H1 (cell line): Measurements from ENCODE around the gene PRR5. TPM values are rescaled to one million over a fixed set of nuclear protein-coding genes. Genes with fewer than 3 reads are reported as not detected.

Experiments
- CTCF ChIA-PET: fragments of 300-600 bp; sonication (Branson Sonifier 250); formaldehyde crosslinking; loops from one replicate; lab custom pipeline; 2021; ENCODE audit not compliant: partially characterized antibody; lab: Charles Lee
- POLR2A ChIA-PET: fragments of 300-600 bp; sonication (Branson Sonifier 250); formaldehyde crosslinking; loops from one replicate; lab custom pipeline; 2021; ENCODE audit warnings: inconsistent platforms; ENCODE audit not compliant: partially characterized antibody; lab: Charles Lee
- DNase-seq, 2 experiments: peaks; one replicate each; pipeline versions ENCODE4 v3.0.0 to v3.0.0-alpha.2; 2010 to 2022; ENCODE audit warnings: low spot score in 2 of 2, low read depth in 1 of 2, mixed read lengths in 1 of 2
- FAIRE-seq: peaks from 2 replicates; lab custom pipeline; 2011; peaks lifted over from hg19 to GRCh38; lab: Jason Lieb, UNC
- H2AFZ ChIP-seq: 2 replicates; pipeline ENCODE4 v1.8.1; 2012; ENCODE audit warnings: low read length, inconsistent platforms
- H2AK5ac ChIP-seq: 2 replicates; pipeline ENCODE4 v1.6.1; 2013; ENCODE audit warnings: low read depth, low read length
- H2BK120ac ChIP-seq: replicated peaks from 2 replicates; pipeline ENCODE3; 2013; ENCODE audit warnings: low read depth, low read length, inconsistent platforms
- H2BK12ac ChIP-seq: 2 replicates; pipeline ENCODE4 v1.6.1; 2013; ENCODE audit warnings: low read depth, low read length
- H2BK15ac ChIP-seq: 2 replicates; pipeline ENCODE4 v1.6.1; 2013; ENCODE audit warnings: low read length
- H2BK20ac ChIP-seq: 2 replicates; pipeline ENCODE4 v1.6.1; 2013; ENCODE audit warnings: low read length
- H2BK5ac ChIP-seq: 2 replicates; pipeline ENCODE4 v1.6.1; 2013; ENCODE audit warnings: low read depth, low read length
- H3K14ac ChIP-seq: 2 replicates; pipeline ENCODE4 v1.6.1; 2013; ENCODE audit warnings: inconsistent platforms; ENCODE audit not compliant: insufficient read length
- H3K18ac ChIP-seq: 2 replicates; pipeline ENCODE4 v1.6.1; 2013; ENCODE audit warnings: low read length; ENCODE audit errors: extremely low read depth
- H3K23ac ChIP-seq: 2 replicates; pipeline ENCODE4 v1.6.1; 2013; ENCODE audit warnings: inconsistent platforms; ENCODE audit not compliant: insufficient read length
- H3K23me2 ChIP-seq: 2 replicates; pipeline ENCODE4 v1.6.1; 2013; ENCODE audit warnings: low read depth, low read length
- H3K27ac ChIP-seq: 2 replicates; pipeline ENCODE4 v1.6.1; 2011; ENCODE audit warnings: low read depth, low read length, inconsistent platforms
- H3K27me3 ChIP-seq, 4 experiments: replicated peaks in 1 of 4; 1 replicate in 1 of 4; 2 replicates in 3 of 4; pipeline versions ENCODE4 v1.6.1 to v1.8.1; 2011 to 2013; ENCODE audit warnings: low read length in 3 of 4, mild to moderate bottlenecking in 3 of 4, inconsistent platforms in 2 of 4, mixed read lengths in 2 of 4, moderate library complexity in 1 of 4; ENCODE audit not compliant: control insufficient read depth in 3 of 4, insufficient read depth in 3 of 4; ENCODE audit errors: extremely low read depth in 1 of 4
- H3K36me3 ChIP-seq, 4 experiments: 2 replicates each; pipeline versions ENCODE4 v1.6.1 to v1.8.1; 2011 to 2013; ENCODE audit warnings: mild to moderate bottlenecking in 4 of 4, low read length in 3 of 4, moderate library complexity in 2 of 4, control low read depth in 1 of 4, inconsistent platforms in 1 of 4; ENCODE audit not compliant: insufficient read depth in 4 of 4, control insufficient read depth in 2 of 4
- H3K4ac ChIP-seq: replicated peaks from 2 replicates; pipeline ENCODE3; 2013; ENCODE audit warnings: low read length, low read depth, mixed read lengths, inconsistent platforms; ENCODE audit not compliant: insufficient read length
- H3K4me1 ChIP-seq, 4 experiments: replicated peaks in 1 of 4; 1 replicate in 1 of 4; 2 replicates in 3 of 4; pipeline versions ENCODE4 v1.6.1 to v1.8.1; 2011 to 2013; ENCODE audit warnings: low read length in 3 of 4, inconsistent platforms in 2 of 4, mixed read lengths in 1 of 4; ENCODE audit not compliant: insufficient read depth in 4 of 4, control insufficient read depth in 3 of 4
- H3K4me2 ChIP-seq, 2 experiments: 2 replicates each; pipeline versions ENCODE4 v1.6.1 to v1.8.1; 2011 to 2013; ENCODE audit warnings: low read depth in 2 of 2, low read length in 2 of 2, control low read depth in 1 of 2, inconsistent platforms in 1 of 2, mild to moderate bottlenecking in 1 of 2; ENCODE audit not compliant: insufficient read depth in 1 of 2
- H3K4me3 ChIP-seq, 4 experiments: fragments of 200-600, 300-600 bp in 1 of 4; sonication (generic), shearing (Covaris generic), sonication (Bioruptor Twin) in 1 of 4; 2 replicates each; pipeline versions ENCODE4 v1.5.1 to v1.8.1; 2011 to 2016; ENCODE audit warnings: low read length in 4 of 4, low read depth in 3 of 4, control low read depth in 2 of 4, inconsistent platforms in 2 of 4, mild to moderate bottlenecking in 2 of 4, mixed read lengths in 1 of 4, moderate library complexity in 1 of 4; ENCODE audit not compliant: insufficient read depth in 2 of 4; ENCODE audit errors: extremely low read depth in 1 of 4
- H3K56ac ChIP-seq: replicated peaks from 2 replicates; pipeline ENCODE3; 2013; ENCODE audit warnings: low read depth, mild to moderate bottlenecking, mixed read lengths, low read length, inconsistent platforms; ENCODE audit not compliant: insufficient read length
- H3K79me1 ChIP-seq: 2 replicates; pipeline ENCODE4 v1.6.1; 2013; ENCODE audit warnings: low read depth, low read length, control low read depth
- H3K79me2 ChIP-seq, 2 experiments: 2 replicates each; pipeline versions ENCODE4 v1.6.1 to v1.8.1; 2012 to 2013; ENCODE audit warnings: low read length in 2 of 2, mild to moderate bottlenecking in 2 of 2, inconsistent platforms in 1 of 2; ENCODE audit not compliant: insufficient read depth in 2 of 2, control insufficient read depth in 1 of 2
- H3K9ac ChIP-seq, 4 experiments: replicated peaks in 1 of 4; 1 replicate in 1 of 4; 2 replicates in 3 of 4; pipeline versions ENCODE4 v1.6.1 to v1.8.1; 2011 to 2013; ENCODE audit warnings: low read depth in 3 of 4, low read length in 3 of 4, control low read depth in 2 of 4, mild to moderate bottlenecking in 2 of 4, moderate library complexity in 2 of 4, inconsistent platforms in 1 of 4; ENCODE audit errors: extremely low read depth in 1 of 4
- H3K9me3 ChIP-seq, 2 experiments: 2 replicates each; pipeline versions ENCODE4 v1.6.1 to v1.8.1; 2012 to 2013; ENCODE audit warnings: mild to moderate bottlenecking in 2 of 2, moderate library complexity in 2 of 2, control low read depth in 1 of 2, inconsistent platforms in 1 of 2, low read depth in 1 of 2, low read length in 1 of 2, mixed read lengths in 1 of 2; ENCODE audit not compliant: insufficient read depth in 2 of 2
- H4K20me1 ChIP-seq, 2 experiments: replicated peaks in 1 of 2; 2 replicates each; pipeline versions ENCODE3 to v1.8.1; 2011 to 2013; ENCODE audit warnings: inconsistent platforms in 2 of 2, low read length in 2 of 2, mild to moderate bottlenecking in 1 of 2; ENCODE audit not compliant: insufficient read depth in 2 of 2, control insufficient read depth in 1 of 2
- H4K5ac ChIP-seq: 2 replicates; pipeline ENCODE4 v1.6.1; 2013; ENCODE audit warnings: low read length, low read depth, mixed read lengths, inconsistent platforms; ENCODE audit not compliant: insufficient read length
- H4K8ac ChIP-seq: 2 replicates; pipeline ENCODE4 v1.8.0; 2013; ENCODE audit warnings: mild to moderate bottlenecking, moderate library complexity, low read length, inconsistent platforms; ENCODE audit not compliant: insufficient read depth; ENCODE audit errors: extremely low read depth
- H4K91ac ChIP-seq: replicated peaks from 2 replicates; pipeline ENCODE3; 2013; ENCODE audit warnings: low read length, mixed read lengths, inconsistent platforms; ENCODE audit not compliant: insufficient read length
- EGR1 ChIP-seq: IDR thresholded peaks from 2 replicates; pipeline ENCODE4 v1.6.1; 2011; ENCODE audit warnings: low read depth, low read length, borderline replicate concordance
- SIX5 ChIP-seq: IDR thresholded peaks from 2 replicates; pipeline ENCODE4 v1.6.1; 2011; ENCODE audit warnings: mild to moderate bottlenecking, low read depth, low read length
- TEAD4 ChIP-seq: IDR thresholded peaks from 2 replicates; pipeline ENCODE4 v1.6.1; 2012; ENCODE audit warnings: low read depth, low read length, inconsistent platforms, mixed read lengths
- ZNF274 ChIP-seq: IDR thresholded peaks from 2 replicates; pipeline ENCODE4 v1.7.0; 2012; ENCODE audit warnings: low read length, borderline replicate concordance; ENCODE audit errors: extremely low read depth
- WGBS, 2 experiments: shearing (Covaris generic) in 1 of 2; methylation state at CpG; one replicate each; pipeline versions ENCODE4 v1.1.6 to v1.1.7; 2013 to 2015; ENCODE audit warnings: low lambda C conversion rate in 2 of 2, mixed read lengths in 2 of 2, inconsistent platforms in 1 of 2, low coverage in 1 of 2, missing lambda C conversion rate in 1 of 2; ENCODE audit not compliant: insufficient replicate concordance in 2 of 2, insufficient coverage in 1 of 2, insufficient read length in 1 of 2; ENCODE audit errors: extremely low coverage in 1 of 2, missing lambda C conversion rate in 1 of 2; 5-methylcytosine and 5-hydroxymethylcytosine counted together
- polyA plus RNA-seq, 7 experiments: library from polyadenylated mRNA; depleted of rRNA in 3 of 7; stranded (reverse) in 5 of 7; unstranded in 2 of 7; fragments of >200 nt in 5 of 7; fragments of 200-250 nt in 2 of 7; gene quantifications; 1 replicate in 5 of 7; 2 replicates in 1 of 7; 4 replicates in 1 of 7; pipeline versions ENCODE4 v1.2.1 to v1.2.3, GENCODE V29; 2011 to 2013; ENCODE audit warnings: missing spikeins in 2 of 7, mixed read lengths in 2 of 7
- total RNA-seq: library from RNA; stranded (reverse); fragmentation: NEBNext Ultra II Directional; extraction: Animal tissue kit (Norgen Biotek cat#: 25700); gene quantifications from 2 replicates; pipeline ENCODE4 v1.2.1, GENCODE V29; 2021

Gene PRR5
- total and polyA plus RNA-seq, 2 of the 8 experiments (the other 6 are each of a cell fraction or from before 2014, with no cell fraction given) = 16.5 to 25.7 TPM

DNA sequence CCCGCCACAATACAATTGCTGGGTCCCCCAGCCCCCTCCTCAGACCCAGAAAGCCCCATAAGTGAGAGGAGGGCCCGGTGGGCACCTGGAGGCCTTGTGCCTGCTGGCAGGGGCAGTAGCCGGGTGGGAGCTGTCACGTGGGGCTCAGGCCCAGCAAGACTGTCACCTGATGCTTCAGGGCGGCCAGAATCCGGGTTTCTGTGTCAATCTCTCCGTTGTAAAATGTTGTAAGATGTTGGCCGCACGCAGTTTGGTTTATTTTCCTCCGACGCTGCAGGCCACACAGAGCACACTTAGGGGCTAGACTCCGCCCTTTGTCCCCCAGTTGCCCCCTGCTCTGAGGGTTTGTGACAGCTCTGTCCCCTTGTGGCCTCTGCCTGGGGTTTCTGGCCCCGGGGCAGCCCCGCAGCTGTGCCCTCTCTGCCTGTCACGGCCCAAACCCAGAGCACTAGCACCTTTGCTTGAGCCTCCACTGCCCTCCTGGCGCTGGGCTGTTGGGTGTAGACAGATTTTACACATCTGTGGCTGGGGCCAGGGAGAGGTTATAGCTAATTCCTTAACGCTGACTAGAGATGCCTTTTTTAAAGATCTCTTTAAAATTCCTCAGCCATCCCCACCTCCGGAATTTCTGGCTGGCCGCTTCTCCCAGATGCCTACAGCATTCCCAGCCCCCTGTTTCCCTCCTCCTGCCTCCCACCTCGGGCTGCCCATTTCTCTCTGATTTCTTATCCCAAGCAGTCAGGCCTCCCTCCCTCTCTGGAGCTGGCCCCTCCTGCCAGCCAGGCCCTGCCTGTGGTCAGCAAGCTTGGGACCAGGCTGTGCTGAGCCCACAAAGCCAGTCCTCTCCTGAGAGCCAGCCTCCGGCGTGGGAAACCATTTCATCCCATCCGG is 3.2 kb upstream of the PRR5 start:
- no peak overlapping the region for H2AK5ac ChIP-seq
- H2BK12ac ChIP-seq = peak overlapping the region; percentile 63; the same call in 1 of the 2 replicates
- no peak overlapping the region for H4K5ac ChIP-seq
- H3K9ac ChIP-seq = no peak overlapping the region
- 0 out of 2 replicates have a peak overlapping the region, but pooled peaks have one; percentile 16 for H2BK5ac ChIP-seq
- H2BK15ac ChIP-seq = peak overlapping the region; percentile 75; the same call in 1 of the 2 replicates
- no peak overlapping the region for H3K14ac ChIP-seq
- H3K56ac ChIP-seq = no peak overlapping the region
- H3K36me3 ChIP-seq = no peaks in the 10 kb centered on the region
- H3K79me1 ChIP-seq = no peaks in the 10 kb centered on the region
- POLR2A ChIA-PET = interaction anchor here (1.4 kb wide), 1 partner anchor 109 kb away, joined by 4 read pairs; no protein-coding TSS in a partner anchor
- H3K4me2 ChIP-seq = no peak overlapping the region
- peak in 1 of 2 experiments; percentile 67 for DNase-seq
- H3K23ac ChIP-seq = no peak overlapping the region
- no peak overlapping the region for H2BK20ac ChIP-seq
- no peak overlapping the region; the same call in none of the 2 replicates for H3K18ac ChIP-seq
- no peak for FAIRE-seq
- H2BK120ac ChIP-seq = no peak overlapping the region
- no peak overlapping the region for H3K4ac ChIP-seq
- no peaks in the 10 kb centered on the region for H3K9me3 ChIP-seq
- no peak overlapping the region; the same call in 1 of the 2 replicates for H4K8ac ChIP-seq
- CTCF ChIA-PET = interaction anchor here (0.5 to 4.1 kb wide), 16 partner anchors 9 to 184 kb away, joined by 3 to 102 read pairs (median 3); no protein-coding TSS in a partner anchor
- H3K79me2 ChIP-seq = peaks cover 0 to 2% of the 10 kb centered on the region in 2 experiments; a peak in 1 of 4 replicates
- H3K4me3 ChIP-seq = no peak overlapping the region
- peaks cover 4 to 9% of the 10 kb centered on the region in 2 experiments for H4K20me1 ChIP-seq
- peak overlapping the region; percentile 60 for H4K91ac ChIP-seq
- peaks cover 0 to 24% (median 14%) of the 10 kb centered on the region in 4 experiments; a peak in 6 of 7 replicates for H3K4me1 ChIP-seq
- peaks cover 0 to 25% (median 17%) of the 10 kb centered on the region in 4 experiments; a peak in 6 of 7 replicates for H3K27me3 ChIP-seq
- no peak overlapping the region for H3K27ac ChIP-seq
- peaks cover 9% of the 10 kb centered on the region; the same call in 1 of the 2 replicates for H3K23me2 ChIP-seq
- H2AFZ ChIP-seq = no peak overlapping the region
- 76% methylated on average over 23 of the region's 23 CpGs; no CpG with 5 or more reads in 1 of the 2 experiments for WGBS, 2 experiments
- TF ChIP-seq TEAD4 = peak; percentile 56
- no peak for TF ChIP-seq SIX5
- TF ChIP-seq EGR1 = no peak
- TF ChIP-seq ZNF274 = no peak
